ENCODE data around the gene CRACR2A.
A peak's percentile ranks its signal among the peaks of the same experiment; 100 is the strongest.

The CRACR2A gene, protein sequence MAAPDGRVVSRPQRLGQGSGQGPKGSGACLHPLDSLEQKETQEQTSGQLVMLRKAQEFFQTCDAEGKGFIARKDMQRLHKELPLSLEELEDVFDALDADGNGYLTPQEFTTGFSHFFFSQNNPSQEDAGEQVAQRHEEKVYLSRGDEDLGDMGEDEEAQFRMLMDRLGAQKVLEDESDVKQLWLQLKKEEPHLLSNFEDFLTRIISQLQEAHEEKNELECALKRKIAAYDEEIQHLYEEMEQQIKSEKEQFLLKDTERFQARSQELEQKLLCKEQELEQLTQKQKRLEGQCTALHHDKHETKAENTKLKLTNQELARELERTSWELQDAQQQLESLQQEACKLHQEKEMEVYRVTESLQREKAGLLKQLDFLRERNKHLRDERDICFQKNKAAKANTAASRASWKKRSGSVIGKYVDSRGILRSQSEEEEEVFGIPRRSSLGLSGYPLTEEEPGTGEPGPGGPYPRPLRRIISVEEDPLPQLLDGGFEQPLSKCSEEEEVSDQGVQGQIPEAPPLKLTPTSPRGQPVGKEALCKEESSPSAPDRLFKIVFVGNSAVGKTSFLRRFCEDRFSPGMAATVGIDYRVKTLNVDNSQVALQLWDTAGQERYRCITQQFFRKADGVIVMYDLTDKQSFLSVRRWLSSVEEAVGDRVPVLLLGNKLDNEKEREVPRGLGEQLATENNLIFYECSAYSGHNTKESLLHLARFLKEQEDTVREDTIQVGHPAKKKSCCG

GRCh38 chr12:3752741-3753486 is at the start of gene CRACR2A:
Gene CRACR2A, minus strand, starts transcription at chr12:3753109. Its CDS starts 56,110 bp downstream, at chr12:3696999.
- DNase-seq (ENCODE audit: low read depth in 2 of 2), result peak in 1 of 2 experiments; percentile 40

- DNase-seq (ENCODE audit: low read depth in 2 of 2), result no peak
Observed at GRCh38 chr12:3797531-3798048, 44.7 kb upstream of the CRACR2A start.

DNA sequence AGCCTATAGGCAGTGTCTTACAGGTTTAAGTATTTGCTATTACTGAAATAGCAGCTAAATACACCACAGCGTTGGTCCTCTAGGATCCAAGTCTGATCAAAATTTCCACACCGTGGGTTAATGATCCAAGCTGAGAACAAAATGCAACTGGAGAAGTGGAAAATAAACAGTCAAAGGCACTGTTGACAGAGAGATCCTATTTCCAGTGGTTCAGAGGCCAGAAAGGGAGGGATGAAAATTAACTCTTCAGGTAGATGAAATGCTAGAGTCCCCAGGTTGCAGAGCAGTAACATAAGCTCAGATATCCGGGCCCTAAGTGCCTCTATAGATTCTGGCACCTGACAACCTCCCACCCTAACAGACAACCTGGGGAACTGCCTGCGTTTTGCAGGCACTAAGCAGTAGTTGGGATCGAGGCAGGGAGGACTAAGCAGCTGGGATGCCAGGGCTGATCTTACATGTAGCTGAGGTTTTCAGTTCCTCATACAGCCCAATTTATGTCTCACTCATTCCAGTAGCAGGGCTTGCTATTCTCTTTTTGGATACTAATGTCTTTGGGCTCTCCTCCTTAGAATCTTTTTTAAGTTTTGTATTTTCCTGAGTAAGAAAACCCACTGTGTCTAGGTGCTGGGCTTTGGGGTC is 42.7 kb upstream of the CRACR2A start:
- DNase-seq (ENCODE audit: low read depth in 2 of 2), result no peak

DNA sequence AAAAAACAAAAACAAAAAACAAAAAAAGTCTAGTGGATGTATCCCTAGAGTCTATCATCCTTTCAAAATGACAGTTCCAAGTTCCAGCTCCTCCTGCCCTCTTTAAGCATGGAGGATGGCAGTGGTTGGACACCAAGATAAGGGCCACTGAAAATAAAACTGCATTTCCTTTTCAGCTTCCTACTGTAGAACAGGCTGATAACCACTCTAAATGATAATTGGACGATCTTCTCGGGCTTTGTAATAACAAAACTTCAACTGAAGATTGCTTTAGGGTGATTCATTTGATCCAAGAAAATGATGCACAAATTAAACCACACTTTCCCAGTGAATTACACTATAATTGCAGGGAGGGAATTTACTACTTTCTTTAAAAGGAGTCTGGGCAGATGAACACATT is 42.2 kb upstream of the CRACR2A start:
- no peak for DNase-seq (ENCODE audit: low read depth in 2 of 2)

- DNase-seq (ENCODE audit: low read depth in 2 of 2), result no peak
Observed at GRCh38 chr12:3792623-3793288, 39.8 kb upstream of the CRACR2A start.

DNA sequence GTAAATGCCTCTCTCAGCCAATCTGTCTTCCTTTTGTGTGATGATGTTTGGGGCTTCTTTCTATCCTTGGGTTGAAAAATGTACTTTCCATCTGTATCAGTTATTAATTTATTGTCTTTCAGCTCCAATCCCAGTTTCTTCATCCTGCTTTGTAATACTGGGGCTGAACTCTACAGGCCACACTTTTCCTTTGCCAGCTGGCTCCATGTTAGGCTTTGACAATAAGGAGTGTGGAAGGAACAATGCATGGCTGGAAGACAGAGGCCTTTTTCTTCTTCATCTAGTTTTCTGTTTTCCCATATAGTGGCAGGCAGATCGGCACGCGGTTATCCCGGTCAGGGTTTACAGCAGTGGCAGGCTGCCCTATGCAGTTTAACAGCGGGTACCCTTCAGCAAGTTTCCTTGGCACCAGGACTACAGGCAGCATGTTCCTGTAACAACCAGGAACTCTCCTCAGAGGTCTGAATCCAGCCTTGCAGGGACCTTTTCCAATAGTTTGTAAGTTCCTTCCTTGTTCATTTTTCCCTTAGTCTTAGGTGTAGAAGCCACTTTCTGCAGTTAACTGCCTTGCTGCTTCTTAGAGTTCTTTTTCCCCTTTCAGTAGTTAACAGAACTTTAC is 38.5 kb upstream of the CRACR2A start:
- DNase-seq (ENCODE audit: low read depth in 2 of 2), result no peak

DNA sequence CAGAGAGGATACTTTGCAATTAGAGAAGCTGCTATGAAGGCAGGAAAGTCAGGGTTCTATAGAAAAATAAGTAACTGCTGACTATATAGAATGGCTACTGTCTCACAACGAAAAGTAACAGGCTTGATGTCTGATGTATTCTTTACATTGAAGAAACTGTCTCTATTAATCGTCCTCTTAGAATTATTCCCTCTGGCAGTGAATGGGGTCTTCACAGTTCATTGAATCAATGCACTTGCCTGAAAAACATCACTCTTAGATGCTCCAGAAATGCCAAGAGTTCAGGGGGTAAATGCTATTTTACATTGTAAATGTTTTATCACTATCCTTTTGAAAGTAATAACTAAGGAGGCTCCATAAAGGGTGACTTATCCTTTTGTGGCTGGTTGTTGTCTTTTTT is 37.7 kb upstream of the CRACR2A start:
- DNase-seq (ENCODE audit: low read depth in 2 of 2), result no peak

- no peak for DNase-seq (ENCODE audit: low read depth in 2 of 2)
Observed at GRCh38 chr12:3789838-3790237, 36.9 kb upstream of the CRACR2A start.

DNA sequence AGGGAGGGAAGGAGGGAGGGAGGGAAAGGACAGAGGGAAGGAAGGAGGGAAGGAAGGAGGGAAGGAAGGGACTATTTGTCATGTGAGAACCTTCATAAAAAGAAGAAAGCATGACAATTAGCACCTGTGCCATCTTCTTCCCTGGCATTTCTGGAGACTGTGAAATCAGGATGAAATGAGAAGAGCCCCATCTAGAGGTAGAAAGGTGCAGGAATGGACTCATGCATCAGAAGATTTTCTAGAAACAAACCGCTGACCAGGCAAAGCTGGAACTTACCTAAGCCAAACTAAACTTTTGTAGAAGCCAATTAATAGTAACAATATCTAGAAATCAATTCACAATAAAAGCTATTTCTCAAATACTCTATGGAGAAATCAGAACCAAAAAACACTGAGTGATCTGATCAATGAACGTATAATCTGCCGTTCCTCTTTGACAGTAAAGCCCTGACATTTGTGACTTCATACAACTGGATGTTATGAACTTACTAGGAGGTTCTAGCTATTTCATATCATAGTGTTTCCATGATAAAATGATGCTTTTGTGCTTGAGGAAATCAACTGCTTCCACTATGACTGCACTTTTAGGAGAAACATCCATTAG is 24.4 kb upstream of the CRACR2A start:
- DNase-seq (ENCODE audit: low read depth in 2 of 2), result no peak

- DNase-seq (ENCODE audit: low read depth in 2 of 2), result no peak
Observed at GRCh38 chr12:3775385-3776035, 22.6 kb upstream of the CRACR2A start.

DNA sequence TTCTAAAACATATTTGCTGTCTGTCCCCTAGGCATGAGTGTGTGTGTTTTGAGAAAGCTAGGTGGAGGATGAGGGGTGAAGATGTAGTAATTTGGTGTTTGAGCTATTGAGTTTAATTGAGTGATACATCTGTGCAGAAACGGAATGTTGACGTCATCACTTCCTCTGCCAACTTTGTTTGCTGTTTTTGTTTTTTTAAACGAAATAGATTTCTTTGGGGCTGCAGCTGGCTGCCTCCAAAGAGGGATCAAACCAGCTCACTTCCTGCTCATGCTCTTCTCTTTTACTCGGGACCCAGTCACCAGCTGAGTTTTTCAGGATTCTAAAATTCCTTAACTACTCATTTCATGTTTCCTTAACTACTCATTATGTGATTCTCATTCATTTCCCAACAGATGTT is 19.5 kb upstream of the CRACR2A start:
- no peak for DNase-seq (ENCODE audit: low read depth in 2 of 2)

DNA sequence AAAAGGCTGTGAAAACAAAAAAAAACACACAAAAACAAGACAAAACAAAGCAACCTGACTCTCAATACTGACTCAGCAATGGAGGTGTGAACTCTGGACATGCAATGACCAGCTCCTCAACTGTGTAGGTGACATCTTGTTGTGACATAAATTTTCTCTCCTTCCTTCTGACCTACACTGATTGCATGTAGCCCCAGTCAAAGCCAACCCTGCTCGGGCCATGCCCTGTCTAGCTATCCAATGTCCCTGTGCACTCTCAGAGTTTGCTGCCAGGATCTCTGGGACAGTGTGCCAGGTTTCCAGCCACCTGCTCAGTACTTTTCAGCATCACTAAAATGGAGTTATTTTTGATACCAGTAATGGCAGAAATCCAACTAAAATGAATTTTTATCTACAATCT is 18.9 kb upstream of the CRACR2A start:
- no peak for DNase-seq (ENCODE audit: low read depth in 2 of 2)

- no peak for DNase-seq (ENCODE audit: low read depth in 2 of 2)
Observed at GRCh38 chr12:3770891-3771290, 18.0 kb upstream of the CRACR2A start.

DNA sequence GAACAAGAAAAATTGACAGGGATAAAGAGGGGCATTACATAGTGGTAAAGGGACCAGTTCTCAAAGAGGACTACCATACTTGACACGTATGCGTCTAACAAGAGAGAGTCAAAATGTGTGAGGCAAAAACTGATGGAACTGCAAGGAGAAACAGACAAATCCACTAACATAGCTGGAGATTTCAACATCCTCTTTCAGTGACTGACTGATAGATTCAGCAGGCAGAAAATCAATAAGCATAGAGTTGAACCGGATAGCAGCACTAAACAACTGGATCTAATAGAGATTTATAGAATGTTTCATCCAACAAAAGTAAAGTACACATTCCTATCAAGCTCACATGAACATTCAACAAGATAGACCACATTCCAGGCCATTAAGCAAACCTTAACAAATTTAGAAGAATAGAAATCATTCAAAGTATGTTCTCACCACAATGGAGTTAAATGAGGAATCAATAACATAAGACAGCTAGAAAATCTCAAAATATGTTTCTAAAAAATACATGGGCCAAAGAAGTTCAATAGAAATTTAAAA is 16.1 kb upstream of the CRACR2A start:
- no peak for DNase-seq (ENCODE audit: low read depth in 2 of 2)

GRCh38 chr12:3761116-3761735 is 8.3 kb upstream of the CRACR2A start:
- no peak for DNase-seq (ENCODE audit: low read depth in 2 of 2)

DNA sequence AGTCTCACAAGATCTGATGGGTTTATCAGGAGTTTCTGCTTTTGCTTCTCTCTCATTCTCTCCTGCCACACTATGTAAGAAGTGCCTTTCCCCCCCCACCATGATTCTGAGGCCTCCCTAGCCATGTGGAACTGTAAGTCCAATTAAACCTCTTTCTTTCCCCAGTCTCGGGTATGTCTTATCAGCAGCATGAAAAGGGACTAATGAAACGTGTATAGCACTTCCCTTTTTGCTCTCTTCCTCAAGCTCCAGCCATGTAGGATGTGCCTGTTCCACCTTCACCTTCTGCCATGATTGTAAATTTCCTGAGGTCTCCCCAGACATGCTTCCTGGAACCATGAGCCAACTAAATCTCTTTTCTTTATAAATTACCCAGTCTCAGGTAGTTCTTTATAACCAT is 7.0 kb upstream of the CRACR2A start:
- no peak for DNase-seq (ENCODE audit: low read depth in 2 of 2)

- no peak for DNase-seq (ENCODE audit: low read depth in 2 of 2)
Observed at GRCh38 chr12:3757261-3757660, 4.4 kb upstream of the CRACR2A start.

DNA sequence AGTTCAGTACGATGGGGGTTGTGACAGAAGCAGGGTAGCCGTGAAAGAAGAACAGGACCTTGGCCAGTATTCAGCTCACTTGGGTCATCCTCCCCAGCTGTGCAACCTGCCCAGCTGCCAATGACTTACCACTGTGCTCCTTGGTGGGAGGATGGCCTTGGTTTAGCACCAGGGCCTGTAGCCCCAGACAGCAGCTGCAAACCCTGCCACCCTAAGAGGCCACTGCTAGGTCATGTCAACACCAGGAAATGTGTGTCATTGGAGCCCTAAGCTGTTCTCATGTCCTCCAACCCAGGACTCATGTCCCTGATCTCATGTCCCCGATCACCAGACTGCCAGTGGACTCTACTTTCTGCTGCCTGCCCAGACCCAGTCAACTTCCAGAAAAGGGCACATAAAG is 3.0 kb upstream of the CRACR2A start:
- DNase-seq (ENCODE audit: low read depth in 2 of 2), result no peak

Data from fibroblast of skin of left quadriceps (primary cell).